ENCODE data around the gene DNTTIP2.
A peak's percentile ranks its signal among the peaks of the same experiment; 100 is the strongest.
"Not testable (repeated sequence)": the region's sequence is repeated elsewhere in the genome, so short reads cannot be mapped to it uniquely, and the experiment has no call there.

The DNTTIP2 gene

GRCh38 chr1:93899543-93900207 is 20.7 kb upstream of the DNTTIP2 start:
- Mint-ChIP-seq H3K27ac (peak overlapping the region in 1 of 2 donors; percentile 31), H3K4me1 (peaks cover 18% of the 10 kb centered on the region), H3K4me3 (no peak overlapping the region), H3K9me3 (no peaks in the 10 kb centered on the region), H3K27me3 (no peaks in the 10 kb centered on the region)
- no peak for DNase-seq
- ATAC-seq, result no peak

GRCh38 chr1:93888900-93889299 is 9.9 kb upstream of the DNTTIP2 start:
- ATAC-seq (no peak), DNase-seq (no peak)
- Mint-ChIP-seq H3K27ac (no peak overlapping the region), H3K27me3 (no peaks in the 10 kb centered on the region), H3K9me3 (no peaks in the 10 kb centered on the region), H3K4me1 (no peaks in the 10 kb centered on the region), H3K4me3 (no peak overlapping the region)

- Mint-ChIP-seq H3K4me3 (no peak overlapping the region), H3K27me3 (no peaks in the 10 kb centered on the region), H3K4me1 (peaks cover 18% of the 10 kb centered on the region), H3K9me3 (no peaks in the 10 kb centered on the region), H3K27ac (no peak overlapping the region)
- DNase-seq (no peak), ATAC-seq (no peak)
Measured at GRCh38 chr1:93882269-93882668, 3.3 kb upstream of the DNTTIP2 start.

- H3K27ac Mint-ChIP-seq, result no peak overlapping the region
- no peaks in the 10 kb centered on the region for H3K9me3 Mint-ChIP-seq
- H3K27me3 Mint-ChIP-seq, result no peaks in the 10 kb centered on the region
- DNase-seq (no peak), ATAC-seq (no peak)
- H3K4me1 Mint-ChIP-seq, result peaks cover 31% of the 10 kb centered on the region
- H3K4me3 Mint-ChIP-seq, result no peak overlapping the region
Measured at GRCh38 chr1:93880731-93881130, 1.7 kb upstream of the DNTTIP2 start.

- DNase-seq (peak; percentile 27 to 65), ATAC-seq (peak; percentile 79)
- peaks cover 45% of the 10 kb centered on the region for H3K4me1 Mint-ChIP-seq
- peak overlapping the region; percentile 83 to 84 for H3K4me3 Mint-ChIP-seq
- H3K27me3 Mint-ChIP-seq, result no peaks in the 10 kb centered on the region
- H3K27ac Mint-ChIP-seq, result peak overlapping the region; percentile 94 to 99
- no peaks in the 10 kb centered on the region for H3K9me3 Mint-ChIP-seq
Measured at GRCh38 chr1:93878501-93878888, 511 bp downstream of the DNTTIP2 start.

GRCh38 chr1:93877529-93877928 is 1.5 kb downstream of the DNTTIP2 start:
- H3K4me3 Mint-ChIP-seq, result peak overlapping the region; percentile 83 to 84
- peak overlapping the region; percentile 48 to 63 for H3K27ac Mint-ChIP-seq
- DNase-seq, result no peak
- H3K9me3 Mint-ChIP-seq, result no peaks in the 10 kb centered on the region
- H3K27me3 Mint-ChIP-seq, result no peaks in the 10 kb centered on the region
- peaks cover 45% of the 10 kb centered on the region for H3K4me1 Mint-ChIP-seq
- no peak for ATAC-seq

GRCh38 chr1:93876244-93876643 is 2.8 kb downstream of the DNTTIP2 start:
- H3K9me3 Mint-ChIP-seq, result no peaks in the 10 kb centered on the region
- peaks cover 45% of the 10 kb centered on the region for H3K4me1 Mint-ChIP-seq

GRCh38 chr1:93874025-93874651 is 4.9 kb downstream of the DNTTIP2 start:
- Mint-ChIP-seq H3K27ac (no peak overlapping the region), H3K27me3 (no peaks in the 10 kb centered on the region)
- ATAC-seq, result peak; percentile 27

More at GRCh38 chr1:93876244-93876643, 2.8 kb downstream of the DNTTIP2 start:
- Mint-ChIP-seq H3K4me3 (peak overlapping the region; percentile 83 to 84), H3K27ac (peak overlapping the region in 1 of 2 donors; percentile 84), H3K27me3 (no peaks in the 10 kb centered on the region)
- no peak for ATAC-seq
- no peak for DNase-seq

GRCh38 chr1:93871366-93871765 is 7.6 kb downstream of the DNTTIP2 start:
- no peaks in the 10 kb centered on the region for H3K9me3 Mint-ChIP-seq
- no peak for ATAC-seq
- H3K27ac Mint-ChIP-seq, result no peak overlapping the region
- no peaks in the 10 kb centered on the region for H3K27me3 Mint-ChIP-seq
- DNase-seq, result no peak
- H3K4me1 Mint-ChIP-seq, result peaks cover 18% of the 10 kb centered on the region
- H3K4me3 Mint-ChIP-seq, result no peak overlapping the region

More at GRCh38 chr1:93874025-93874651, 4.9 kb downstream of the DNTTIP2 start:
- no peak for DNase-seq
- Mint-ChIP-seq H3K9me3 (no peaks in the 10 kb centered on the region), H3K4me3 (no peak overlapping the region), H3K4me1 (peaks cover 37% of the 10 kb centered on the region)

GRCh38 chr1:93869653-93870052 is 9.4 kb downstream of the DNTTIP2 start:
- H3K27ac Mint-ChIP-seq, result no peak overlapping the region
- no peaks in the 10 kb centered on the region for H3K27me3 Mint-ChIP-seq
- H3K9me3 Mint-ChIP-seq, result no peaks in the 10 kb centered on the region
- no peak overlapping the region for H3K4me3 Mint-ChIP-seq
- DNase-seq, result no peak
- ATAC-seq, result no peak
- H3K4me1 Mint-ChIP-seq, result peaks cover 9% of the 10 kb centered on the region

GRCh38 chr1:93868492-93868891 is 10.5 kb downstream of the DNTTIP2 start:
- H3K27me3 Mint-ChIP-seq, H3K9me3 Mint-ChIP-seq, ATAC-seq, H3K4me1 Mint-ChIP-seq, H3K4me3 Mint-ChIP-seq, H3K27ac Mint-ChIP-seq, DNase-seq: not testable (repeated sequence)

GRCh38 chr1:93865253-93865652 is 13.8 kb downstream of the DNTTIP2 start:
- H3K9me3 Mint-ChIP-seq, result no peaks in the 10 kb centered on the region
- H3K4me1 Mint-ChIP-seq, result no peaks in the 10 kb centered on the region
- ATAC-seq (no peak), DNase-seq (no peak)
- H3K27me3 Mint-ChIP-seq, result no peaks in the 10 kb centered on the region
- H3K27ac Mint-ChIP-seq, result no peak overlapping the region
- no peak overlapping the region for H3K4me3 Mint-ChIP-seq

- ATAC-seq, result no peak
- no peaks in the 10 kb centered on the region for H3K27me3 Mint-ChIP-seq
- no peaks in the 10 kb centered on the region for H3K4me1 Mint-ChIP-seq
- no peak for DNase-seq
- no peak overlapping the region for H3K4me3 Mint-ChIP-seq
- H3K9me3 Mint-ChIP-seq, result no peaks in the 10 kb centered on the region
- no peak overlapping the region for H3K27ac Mint-ChIP-seq
Measured at GRCh38 chr1:93864175-93864574, 14.8 kb downstream of the DNTTIP2 start.

GRCh38 chr1:93857653-93858052 is 21.4 kb downstream of the DNTTIP2 start:
- not testable (repeated sequence) for H3K27ac Mint-ChIP-seq, H3K4me1 Mint-ChIP-seq, H3K9me3 Mint-ChIP-seq, H3K4me3 Mint-ChIP-seq, ATAC-seq, DNase-seq
- peaks cover 21% of the 10 kb centered on the region for H3K27me3 Mint-ChIP-seq

- not testable (repeated sequence) for H3K9me3 Mint-ChIP-seq
Measured at GRCh38 chr1:93855983-93856382, 23.0 kb downstream of the DNTTIP2 start.

GRCh38 chr1:93853940-93854339 is 25.1 kb downstream of the DNTTIP2 start:
- ATAC-seq (no peak), DNase-seq (no peak)
- H3K27ac Mint-ChIP-seq, result no peak overlapping the region
- no peaks in the 10 kb centered on the region for H3K4me1 Mint-ChIP-seq
- H3K9me3 Mint-ChIP-seq, result peaks cover 0 to 13% of the 10 kb centered on the region in 2 donors
- peaks cover 21% of the 10 kb centered on the region for H3K27me3 Mint-ChIP-seq
- no peak overlapping the region for H3K4me3 Mint-ChIP-seq

More at GRCh38 chr1:93855983-93856382, 23.0 kb downstream of the DNTTIP2 start:
- H3K27ac Mint-ChIP-seq, H3K4me1 Mint-ChIP-seq, H3K4me3 Mint-ChIP-seq, DNase-seq, ATAC-seq: not testable (repeated sequence)
- peaks cover 21% of the 10 kb centered on the region for H3K27me3 Mint-ChIP-seq

All from stimulated activated naive CD8-positive, alpha-beta T cell treated with anti-CD3 and anti-CD28 coated beads, Interleukin-15, amount 100 ng/mL, for 72 hours (primary cell).